GM21723 (cell line): ENCODE measurements around the gene MVB12B.
"Not testable (repeated sequence)": the region's sequence is repeated elsewhere in the genome, so short reads cannot be mapped to it uniquely, and the experiment has no call there.

Source experiments
- ATAC-seq: cut with Tn5 transposase; IDR thresholded peaks from one replicate; pipeline ENCODE4 v1.9.1; 2021; ENCODE audit warnings: mild to moderate bottlenecking, moderate library complexity; ENCODE audit not compliant: unreplicated experiment

Gene MVB12B

GRCh38 chr9:126551812-126552211, 225.2 kb downstream of the MVB12B start:
- ATAC-seq: no peak

- ATAC-seq: no peak
These were observed 227.7 kb downstream of the MVB12B start for GRCh38 chr9:126554292-126554691.

GRCh38 chr9:126555421-126555820, 228.8 kb downstream of the MVB12B start:
- ATAC-seq: not testable (repeated sequence)
